GM12872 (cell line): Measurements from ENCODE around the gene NRAP.

Experiments used
- CTCF ChIP-seq: IDR thresholded peaks from 3 replicates; pipeline ENCODE4 v1.5.1; 2011; ENCODE audit warnings: low read depth, mild to moderate bottlenecking, low read length, moderate library complexity; ENCODE audit not compliant: insufficient read depth

Gene NRAP

GRCh38 chr10:113581092-113581491, 82.7 kb downstream of the NRAP start:
- TF ChIP-seq CTCF, result no peak

GRCh38 chr10:113578773-113579172, 85.1 kb downstream of the NRAP start:
- no peak for TF ChIP-seq CTCF

GRCh38 chr10:113576852-113577251, 87.0 kb downstream of the NRAP start:
- no peak for TF ChIP-seq CTCF

- TF ChIP-seq CTCF, result no peak
These were observed 90.5 kb downstream of the NRAP start for GRCh38 chr10:113573368-113573767.

- TF ChIP-seq CTCF, result no peak
These were observed 91.1 kb downstream of the NRAP start for GRCh38 chr10:113572520-113573290.

- no peak for TF ChIP-seq CTCF
These were observed 94.3 kb downstream of the NRAP start for GRCh38 chr10:113569576-113569975.

GRCh38 chr10:113566888-113567287, 97.0 kb downstream of the NRAP start:
- no peak for TF ChIP-seq CTCF
